Tibial artery (tissue), 4 donors: Measurements from ENCODE around the gene PRDM1.

ENCODE experiments used
- DNase-seq, 2 donors: peaks; one replicate each; pipeline ENCODE4 v3.0.0-alpha.2; 2019
- H3K27ac ChIP-seq, 2 donors: fragments of 200-600 bp; sonication (generic) in 1 of 2; 1 replicate in 1 of 2; 2 replicates in 1 of 2; pipeline ENCODE4 v1.5.1; 2018 to 2019; ENCODE audit warnings: mild to moderate bottlenecking in 1 of 2
- H3K27me3 ChIP-seq, 2 donors: fragments of 200-600 bp; sonication (generic) in 1 of 2; one replicate each; pipeline versions ENCODE4 v1.5.1 to v1.6.0; 2016 to 2019
- H3K36me3 ChIP-seq, 3 donors: fragments of 200-600 bp; sonication (generic) in 2 of 3; one replicate each; pipeline ENCODE4 v1.5.1; 2016 to 2019; ENCODE audit warnings: mild to moderate bottlenecking in 2 of 3
- H3K4me1 ChIP-seq, 4 donors: fragments of 200-600 bp; sonication (generic) in 2 of 4; 1 replicate in 3 of 4; 2 replicates in 1 of 4; pipeline ENCODE4 v1.5.1; 2016 to 2019
- H3K4me3 ChIP-seq, 2 donors: fragments of 200-600 bp; sonication (generic) in 1 of 2; 1 replicate in 1 of 2; 2 replicates in 1 of 2; pipeline ENCODE4 v1.5.1; 2018 to 2019; ENCODE audit warnings: mild to moderate bottlenecking in 2 of 2
- H3K9me3 ChIP-seq, 3 donors: fragments of 200-600 bp; sonication (generic) in 1 of 3; one replicate each; pipeline ENCODE4 v1.5.1; 2016 to 2019
- intact Hi-C: fragments of 100-400 bp; cut with DNase I; formaldehyde crosslinking; loops from one replicate; pipeline ENCODE4 v1.15.0; 2023; ENCODE audit warnings: low total_unique reads
- TF ChIP-seq, protein P1 (sequence below), 2 experiments: fragments of 200-600 bp in 1 of 2; fragments of 450-650 bp in 1 of 2; IDR thresholded peaks; one replicate each; pipeline ENCODE4 v1.5.1; 2017 to 2019; ENCODE audit warnings: antibody characterized with exemption in 2 of 2, mild to moderate bottlenecking in 1 of 2, moderate library complexity in 1 of 2

PRDM1 gene

DNA sequence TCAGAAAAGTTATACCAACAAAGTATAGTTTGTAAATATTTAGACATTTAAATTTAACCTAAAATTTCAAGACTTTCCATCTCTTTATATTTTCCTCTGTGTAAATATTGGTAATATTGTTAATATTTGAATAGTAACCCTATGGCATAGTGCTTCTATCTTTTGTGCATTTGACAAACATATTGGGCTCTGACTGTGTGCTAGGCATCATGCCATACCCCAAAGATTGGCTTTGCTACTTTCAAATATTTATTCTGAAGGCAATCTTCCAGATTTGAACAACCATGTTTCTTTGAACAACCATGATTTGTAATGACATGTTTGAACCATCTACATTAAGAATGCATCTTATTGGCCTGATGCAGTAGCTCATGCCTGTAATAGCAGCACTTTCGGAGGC lies 15.5 kb upstream of the PRDM1 start:
- Histone ChIP-seq H3K9me3 (no peaks in the 10 kb centered on the region), H3K27ac (no peak overlapping the region), H3K27me3 (peaks cover 0 to 11% of the 10 kb centered on the region in 2 donors), H3K36me3 (no peaks in the 10 kb centered on the region), H3K4me1 (peaks cover 0 to 6% (median 2%) of the 10 kb centered on the region in 4 donors), H3K4me3 (no peak overlapping the region)
- intact Hi-C loops, result no loop called here
- TF ChIP-seq, protein P1, sequence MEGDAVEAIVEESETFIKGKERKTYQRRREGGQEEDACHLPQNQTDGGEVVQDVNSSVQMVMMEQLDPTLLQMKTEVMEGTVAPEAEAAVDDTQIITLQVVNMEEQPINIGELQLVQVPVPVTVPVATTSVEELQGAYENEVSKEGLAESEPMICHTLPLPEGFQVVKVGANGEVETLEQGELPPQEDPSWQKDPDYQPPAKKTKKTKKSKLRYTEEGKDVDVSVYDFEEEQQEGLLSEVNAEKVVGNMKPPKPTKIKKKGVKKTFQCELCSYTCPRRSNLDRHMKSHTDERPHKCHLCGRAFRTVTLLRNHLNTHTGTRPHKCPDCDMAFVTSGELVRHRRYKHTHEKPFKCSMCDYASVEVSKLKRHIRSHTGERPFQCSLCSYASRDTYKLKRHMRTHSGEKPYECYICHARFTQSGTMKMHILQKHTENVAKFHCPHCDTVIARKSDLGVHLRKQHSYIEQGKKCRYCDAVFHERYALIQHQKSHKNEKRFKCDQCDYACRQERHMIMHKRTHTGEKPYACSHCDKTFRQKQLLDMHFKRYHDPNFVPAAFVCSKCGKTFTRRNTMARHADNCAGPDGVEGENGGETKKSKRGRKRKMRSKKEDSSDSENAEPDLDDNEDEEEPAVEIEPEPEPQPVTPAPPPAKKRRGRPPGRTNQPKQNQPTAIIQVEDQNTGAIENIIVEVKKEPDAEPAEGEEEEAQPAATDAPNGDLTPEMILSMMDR (IDR thresholded peaks at IDR 0.05), result no peak
- DNase-seq, result no peak

- no peak for DNase-seq
- H3K27ac ChIP-seq, result no peak overlapping the region
- no peak overlapping the region for H3K4me3 ChIP-seq
- H3K36me3 ChIP-seq, result no peaks in the 10 kb centered on the region
- H3K9me3 ChIP-seq, result no peaks in the 10 kb centered on the region
- TF ChIP-seq, protein P1 (IDR thresholded peaks at IDR 0.05), result no peak
- H3K4me1 ChIP-seq, result peaks cover 0 to 6% (median 2%) of the 10 kb centered on the region in 4 donors
- peaks cover 0 to 11% of the 10 kb centered on the region in 2 donors for H3K27me3 ChIP-seq
- intact Hi-C loops, result no loop called here
Observed at GRCh38 chr6:106072501-106073090, 13.5 kb upstream of the PRDM1 start.

GRCh38 chr6:106074146-106074545 lies 12.0 kb upstream of the PRDM1 start:
- no peaks in the 10 kb centered on the region for H3K9me3 ChIP-seq
- intact Hi-C loops, result no loop called here
- DNase-seq, result no peak
- no peaks in the 10 kb centered on the region for H3K36me3 ChIP-seq
- no peak overlapping the region for H3K4me3 ChIP-seq
- H3K4me1 ChIP-seq, result peaks cover 0 to 6% (median 2%) of the 10 kb centered on the region in 4 donors
- peaks cover 0 to 11% of the 10 kb centered on the region in 2 donors for H3K27me3 ChIP-seq
- TF ChIP-seq, protein P1 (IDR thresholded peaks at IDR 0.05), result no peak
- no peak overlapping the region for H3K27ac ChIP-seq

DNA sequence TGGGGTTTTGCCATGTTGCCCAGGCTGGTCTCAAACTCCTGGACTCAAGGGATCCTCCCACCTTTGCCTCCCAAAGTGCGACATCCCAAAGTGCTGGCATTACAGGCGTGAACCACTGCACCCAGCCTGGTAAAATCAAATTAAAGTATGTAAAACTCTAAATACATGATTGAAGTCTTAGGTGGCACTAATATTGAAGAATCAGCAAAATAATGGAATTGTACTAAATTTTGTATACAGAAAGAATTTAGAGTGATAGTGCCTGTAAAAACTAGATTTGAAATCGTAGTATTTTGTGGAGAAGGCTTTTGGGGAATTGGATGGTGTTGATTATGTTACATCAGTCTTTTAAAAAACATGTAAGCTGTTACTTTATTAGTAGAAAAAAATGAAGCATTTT lies 10.0 kb upstream of the PRDM1 start:
- no peaks in the 10 kb centered on the region for H3K4me1 ChIP-seq
- intact Hi-C loops, result no loop called here
- no peak overlapping the region for H3K27ac ChIP-seq
- peaks cover 0 to 13% of the 10 kb centered on the region in 2 donors for H3K27me3 ChIP-seq
- DNase-seq, result no peak
- no peaks in the 10 kb centered on the region for H3K9me3 ChIP-seq
- no peak overlapping the region for H3K4me3 ChIP-seq
- TF ChIP-seq, protein P1 (IDR thresholded peaks at IDR 0.05), result no peak
- H3K36me3 ChIP-seq, result no peaks in the 10 kb centered on the region

DNA sequence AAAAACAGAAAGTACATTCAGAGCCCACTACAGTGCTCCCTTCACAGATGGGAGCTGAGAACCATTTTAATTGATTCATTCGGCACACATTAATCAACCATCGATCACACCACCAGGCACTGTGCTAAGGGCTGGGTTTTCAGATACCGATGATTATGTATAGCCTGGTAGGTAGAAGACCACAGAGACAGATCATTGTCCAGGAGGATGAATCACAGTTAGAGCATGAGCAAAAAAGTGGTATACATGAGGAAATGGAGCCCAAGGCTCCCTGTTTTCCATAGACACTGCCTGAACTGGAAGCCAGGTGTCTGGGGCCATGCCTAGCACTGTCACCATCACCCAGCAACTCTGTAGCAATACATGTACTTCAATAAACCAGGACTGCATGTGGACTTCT lies 9.0 kb upstream of the PRDM1 start:
- H3K4me1 ChIP-seq, result no peaks in the 10 kb centered on the region
- peaks cover 0 to 11% of the 10 kb centered on the region in 2 donors for H3K27me3 ChIP-seq
- DNase-seq, result no peak
- H3K9me3 ChIP-seq, result no peaks in the 10 kb centered on the region
- intact Hi-C loops, result no loop called here
- no peak overlapping the region for H3K4me3 ChIP-seq
- TF ChIP-seq, protein P1 (IDR thresholded peaks at IDR 0.05), result no peak
- no peaks in the 10 kb centered on the region for H3K36me3 ChIP-seq
- no peak overlapping the region for H3K27ac ChIP-seq

GRCh38 chr6:106077881-106078280 lies 8.3 kb upstream of the PRDM1 start:
- intact Hi-C loops, result no loop called here
- TF ChIP-seq, protein P1 (IDR thresholded peaks at IDR 0.05), result no peak
- Histone ChIP-seq H3K27me3 (peaks cover 0 to 11% of the 10 kb centered on the region in 2 donors), H3K36me3 (no peaks in the 10 kb centered on the region), H3K4me1 (no peaks in the 10 kb centered on the region), H3K9me3 (no peaks in the 10 kb centered on the region), H3K4me3 (no peak overlapping the region), H3K27ac (no peak overlapping the region)
- DNase-seq, result no peak
